Pancreas (tissue), 10 donors: ENCODE measurements around the gene TGIF2. TPM values are rescaled to one million over a fixed set of nuclear protein-coding genes. Genes with fewer than 3 reads are reported as not detected.

Source experiments
- ATAC-seq, 4 donors: fragments of 200-7000 bp; cut with Tn5 transposase; one replicate each; pipeline versions ENCODE4 v1.8.0 to v1.9.1; 2020; ENCODE audit warnings: mild to moderate bottlenecking in 4 of 4, moderate library complexity in 4 of 4
- DNase-seq, 6 donors: peaks; one replicate each; pipeline ENCODE4 v3.0.0-alpha.2; 2020
- FAIRE-seq: peaks from 2 replicates; lab custom pipeline; 2012; peaks lifted over from hg19 to GRCh38; lab: Jason Lieb, UNC
- H3K27ac ChIP-seq, 4 donors: fragments of 200-600 bp; sonication (generic); 1 replicate in 3 of 4; 2 replicates in 1 of 4; pipeline versions ENCODE4 v1.5.0 to v1.8.0; 2020
- H3K27me3 ChIP-seq, 4 donors: fragments of 200-600 bp; one replicate each; pipeline ENCODE4 v1.8.0; 2021
- H3K36me3 ChIP-seq, 3 donors: fragments of 200-600 bp; sonication (generic) in 1 of 3; one replicate each; pipeline versions ENCODE4 v1.5.0 to v1.8.0; 2020 to 2021
- H3K4me1 ChIP-seq, 3 donors: fragments of 200-600 bp; one replicate each; pipeline ENCODE4 v1.8.0; 2021
- H3K4me3 ChIP-seq, 4 donors: fragments of 200-600 bp; sonication (generic) in 2 of 4; one replicate each; pipeline versions ENCODE4 v1.5.0 to v1.8.0; 2020 to 2021
- H3K9me3 ChIP-seq, 4 donors: fragments of 200-600 bp; one replicate each; pipeline ENCODE4 v1.8.0; 2021
- CTCF ChIP-seq, 4 donors: fragments of 200-600 bp; sonication (generic) in 3 of 4; IDR thresholded peaks; one replicate each; pipeline versions ENCODE4 v1.5.0 to v1.8.0; 2021; ENCODE audit warnings: antibody characterized with exemption in 4 of 4
- WGBS, 2 donors: extraction: QIAGEN DNeasy Blood & Tissue Kit; methylation state at CpG; one replicate each; pipeline ENCODE4 v1.1.7; 2013; 5-methylcytosine and 5-hydroxymethylcytosine counted together
- intact Hi-C, 3 donors: fragments of 100-400 bp; cut with DNase I; formaldehyde crosslinking; loops; one replicate each; pipeline versions ENCODE4 v1.11.1 to v1.14.2; 2022
- polyA plus RNA-seq, 2 donors: library from polyadenylated mRNA; stranded (reverse); fragments of 200-250 nt; gene quantifications; one replicate each; pipeline ENCODE4 v1.2.3, GENCODE V29; 2013
- total RNA-seq, 6 donors: library from RNA; stranded (reverse); fragmentation: NEBNext Ultra II Directional in 4 of 6; extraction: Animal tissue kit (Norgen Biotek cat#: 25700) in 4 of 6; gene quantifications; one replicate each; pipeline versions ENCODE4 v1.2.1 to v1.2.4, GENCODE V29; 2021 to 2023
- donor health status: healthy with polysubstance abuse.
- donor health status: DM: no; HTN: no; CAD: no; lungs with moderate emphysema.
- donor health status: DM: no; HTN: no; CAD: no.
- donor health status: control.
- donor health status: control.
- donor health status: Bipolar disorder and iron deficiency.
- donor health status: DM: yes; HTN: yes; CAD: no.
- donor health status: DM: no; HTN: no; CAD: no.
- donor health status: DM: no; HTN: no; CAD: no.
- donor health status: DM: yes; HTN: yes; CAD: no.

Gene TGIF2
- total and polyA plus RNA-seq, 8 donors = 5.7 to 18.9 (median 12.8) TPM

GRCh38 chr20:36579996-36580545, 6.7 kb downstream of the TGIF2 start:
- Histone ChIP-seq H3K4me1 (peaks cover 6% of the 10 kb centered on the region in 3 donors), H3K27ac (no peak overlapping the region), H3K36me3 (peaks cover 0 to 24% (median 0%) of the 10 kb centered on the region in 3 donors), H3K9me3 (no peaks in the 10 kb centered on the region), H3K4me3 (no peak overlapping the region), H3K27me3 (no peaks in the 10 kb centered on the region)
- no peak for FAIRE-seq
- TF ChIP-seq CTCF (IDR thresholded peaks at IDR 0.05) = no peak
- WGBS, 2 donors = 85 to 89% methylated on average over 2 of the region's 2 CpGs
- intact Hi-C loops = no loop called here
- no peak for ATAC-seq
- DNase-seq = no peak

- intact Hi-C loops = no loop called here
- no peak for TF ChIP-seq CTCF (IDR thresholded peaks at IDR 0.05)
- Histone ChIP-seq H3K27ac (no peak overlapping the region), H3K4me1 (no peaks in the 10 kb centered on the region), H3K9me3 (no peaks in the 10 kb centered on the region), H3K27me3 (no peaks in the 10 kb centered on the region), H3K36me3 (peaks cover 0 to 24% (median 0%) of the 10 kb centered on the region in 3 donors), H3K4me3 (no peak overlapping the region)
- WGBS, 2 donors = 80 to 92% methylated on average over 4 of the region's 4 CpGs
- ATAC-seq (no peak), FAIRE-seq (no peak), DNase-seq (no peak)
Measured at GRCh38 chr20:36582322-36582721, 8.9 kb downstream of the TGIF2 start.

- H3K27me3 ChIP-seq = no peaks in the 10 kb centered on the region
- FAIRE-seq = no peak
- no peak for TF ChIP-seq CTCF (IDR thresholded peaks at IDR 0.05)
- no peaks in the 10 kb centered on the region for H3K9me3 ChIP-seq
- H3K27ac ChIP-seq = no peak overlapping the region
- no peak for ATAC-seq
- intact Hi-C loops = no loop called here
- 94% methylated on average over 4 of the region's 4 CpGs for WGBS, 2 donors
- no peak overlapping the region for H3K4me3 ChIP-seq
- DNase-seq = no peak
- peaks cover 0 to 24% (median 0%) of the 10 kb centered on the region in 3 donors for H3K36me3 ChIP-seq
- no peaks in the 10 kb centered on the region for H3K4me1 ChIP-seq
Measured at GRCh38 chr20:36582821-36583220, 9.4 kb downstream of the TGIF2 start.

GRCh38 chr20:36584018-36584481, 10.7 kb downstream of the TGIF2 start:
- Histone ChIP-seq H3K4me3 (no peak overlapping the region), H3K27me3 (no peaks in the 10 kb centered on the region), H3K36me3 (peaks cover 0 to 22% (median 0%) of the 10 kb centered on the region in 3 donors), H3K27ac (no peak overlapping the region), H3K4me1 (no peaks in the 10 kb centered on the region), H3K9me3 (no peaks in the 10 kb centered on the region)
- intact Hi-C loops = no loop called here
- TF ChIP-seq CTCF (IDR thresholded peaks at IDR 0.05) = no peak
- no peak for DNase-seq
- no peak for FAIRE-seq
- WGBS, 2 donors = 87 to 88% methylated on average over 2 of the region's 2 CpGs
- no peak for ATAC-seq

GRCh38 chr20:36585410-36586125, 12.2 kb downstream of the TGIF2 start:
- FAIRE-seq = no peak
- intact Hi-C loops = no loop called here
- no peak for ATAC-seq
- no peaks in the 10 kb centered on the region for H3K4me1 ChIP-seq
- no peak for TF ChIP-seq CTCF (IDR thresholded peaks at IDR 0.05)
- H3K27ac ChIP-seq = no peak overlapping the region
- H3K4me3 ChIP-seq = no peak overlapping the region
- H3K36me3 ChIP-seq = peaks cover 0 to 7% (median 0%) of the 10 kb centered on the region in 3 donors
- DNase-seq = no peak
- no peaks in the 10 kb centered on the region for H3K27me3 ChIP-seq
- H3K9me3 ChIP-seq = no peaks in the 10 kb centered on the region
- 80 to 86% methylated on average over 8 of the region's 8 CpGs for WGBS, 2 donors
